ENCODE results near the gene CTNND2.

GRCh38 chr5:11300736-11301135 lies 603.5 kb downstream of the CTNND2 start:
- no peak for TF ChIP-seq POLR2A (IDR thresholded peaks at IDR 0.05)
- no peak for TF ChIP-seq CTCF (IDR thresholded peaks at IDR 0.05)

All from thyroid gland (tissue), 4 donors.